Gastrocnemius medialis (tissue), 4 donors: ENCODE results near the gene MYO16. TPM values are rescaled to one million over a fixed set of nuclear protein-coding genes. Genes with fewer than 3 reads are reported as not detected.

Experiments
- ATAC-seq, 2 donors: fragments of 150-250 bp; one replicate each; pipeline ENCODE4 v1.9.1; 2016
- DNase-seq, 2 donors: peaks; one replicate each; pipeline ENCODE4 v3.0.0-alpha.2; 2019
- H3K27ac ChIP-seq, 4 donors: fragments of 200-600 bp; sonication (generic); 1 replicate in 1 of 4; 2 replicates in 3 of 4; pipeline ENCODE4 v1.5.1; 2016 to 2018; ENCODE audit warnings: mild to moderate bottlenecking in 2 of 4, moderate library complexity in 1 of 4
- H3K27me3 ChIP-seq, 3 donors: fragments of 200-600 bp; sonication (generic) in 2 of 3; 1 replicate in 1 of 3; 2 replicates in 2 of 3; pipeline versions ENCODE4 v1.5.1 to v1.6.0; 2016 to 2019; ENCODE audit warnings: mild to moderate bottlenecking in 1 of 3, moderate library complexity in 1 of 3
- H3K36me3 ChIP-seq, 2 donors: fragments of 200-600 bp; sonication (generic) in 1 of 2; one replicate each; pipeline ENCODE4 v1.5.1; 2017 to 2018
- H3K4me1 ChIP-seq, 2 donors: fragments of 200-600 bp; sonication (generic) in 1 of 2; one replicate each; pipeline ENCODE4 v1.5.1; 2016 to 2017; ENCODE audit warnings: mild to moderate bottlenecking in 2 of 2
- H3K4me3 ChIP-seq, 4 donors: fragments of 200-600 bp; sonication (generic) in 3 of 4; 1 replicate in 1 of 4; 2 replicates in 3 of 4; pipeline ENCODE4 v1.5.1; 2016 to 2019; ENCODE audit warnings: mild to moderate bottlenecking in 2 of 4
- H3K9me3 ChIP-seq, 3 donors: fragments of 200-600 bp; sonication (generic) in 2 of 3; 1 replicate in 1 of 3; 2 replicates in 2 of 3; pipeline ENCODE4 v1.5.1; 2016 to 2019
- CTCF ChIP-seq, 5 experiments: fragments of 450-650 bp in 3 of 5; fragments of 200-600 bp in 2 of 5; sonication (generic) in 2 of 5; IDR thresholded peaks in 4 of 5; conservative IDR thresholded peaks in 1 of 5; 1 replicate in 4 of 5; 2 replicates in 1 of 5; pipeline ENCODE4 v1.5.1; 2016 to 2019; ENCODE audit warnings: antibody characterized with exemption in 5 of 5, mild to moderate bottlenecking in 3 of 5, moderate library complexity in 3 of 5
- POLR2A ChIP-seq, 2 donors: fragments of 450-650 bp; IDR thresholded peaks; one replicate each; pipeline ENCODE4 v1.6.1; 2017; ENCODE audit warnings: antibody characterized with exemption in 2 of 2, mild to moderate bottlenecking in 2 of 2, moderate library complexity in 2 of 2
- in situ Hi-C, 4 donors: fragments of 200-750 bp; cut with MboI; loops; one replicate each; pipeline versions ENCODE4 v1.15.0 to v1.8.0; 2017; ENCODE audit warnings: low sequenced_read_pairs in 4 of 4
- intact Hi-C: fragments of 100-400 bp; cut with DNase I; formaldehyde crosslinking; loops from one replicate; pipeline ENCODE4 v1.15.1; 2023; ENCODE audit warnings: low total_unique reads
- total RNA-seq, 4 donors: library from RNA; depleted of rRNA; stranded (reverse); fragments of >200 nt; gene quantifications; one replicate each; pipeline versions ENCODE4 v1.1.0 to v1.2.3, GENCODE V29; 2016

Gene MYO16
- total RNA-seq, 4 donors from 2014 or later, result 0.02 TPM; not detected in 3

GRCh38 chr13:108677806-108678205 is 48.4 kb downstream of the MYO16 start:
- TF ChIP-seq POLR2A (IDR thresholded peaks at IDR 0.05) (no peak), CTCF (IDR thresholded peaks at IDR 0.05 in 4 of 5, conservative IDR thresholded peaks at IDR 0.05 in 1 of 5) (no peak)
- Histone ChIP-seq H3K36me3 (no peaks in the 10 kb centered on the region), H3K4me3 (no peak overlapping the region), H3K4me1 (no peaks in the 10 kb centered on the region), H3K9me3 (no peaks in the 10 kb centered on the region), H3K27ac (no peak overlapping the region), H3K27me3 (no peaks in the 10 kb centered on the region)
- DNase-seq, result no peak
- in situ Hi-C loops, result no loop called here
- ATAC-seq, result no peak
- intact Hi-C loops, result no loop called here

- Histone ChIP-seq H3K9me3 (no peaks in the 10 kb centered on the region), H3K4me1 (no peaks in the 10 kb centered on the region), H3K4me3 (no peak overlapping the region), H3K27me3 (no peaks in the 10 kb centered on the region), H3K36me3 (no peaks in the 10 kb centered on the region), H3K27ac (no peak overlapping the region)
- ATAC-seq (no peak), DNase-seq (no peak)
- in situ Hi-C loops (no loop called here), intact Hi-C loops (no loop called here)
- TF ChIP-seq POLR2A (IDR thresholded peaks at IDR 0.05) (no peak), CTCF (IDR thresholded peaks at IDR 0.05 in 4 of 5, conservative IDR thresholded peaks at IDR 0.05 in 1 of 5) (no peak)
Observed at GRCh38 chr13:108680011-108680410, 50.6 kb downstream of the MYO16 start.

- DNase-seq, result no peak
- in situ Hi-C loops, result no loop called here
- Histone ChIP-seq H3K36me3 (no peaks in the 10 kb centered on the region), H3K4me3 (no peak overlapping the region), H3K27me3 (no peaks in the 10 kb centered on the region), H3K9me3 (no peaks in the 10 kb centered on the region), H3K27ac (no peak overlapping the region), H3K4me1 (no peaks in the 10 kb centered on the region)
- intact Hi-C loops, result no loop called here
- ATAC-seq, result no peak
- TF ChIP-seq CTCF (IDR thresholded peaks at IDR 0.05 in 4 of 5, conservative IDR thresholded peaks at IDR 0.05 in 1 of 5) (no peak), POLR2A (IDR thresholded peaks at IDR 0.05) (no peak)
Observed at GRCh38 chr13:108681986-108682575, 52.7 kb downstream of the MYO16 start.

- ATAC-seq (no peak), DNase-seq (no peak)
- no peak for TF ChIP-seq CTCF (IDR thresholded peaks at IDR 0.05 in 4 of 5, conservative IDR thresholded peaks at IDR 0.05 in 1 of 5)
- TF ChIP-seq POLR2A (IDR thresholded peaks at IDR 0.05), result no peak
- Histone ChIP-seq H3K4me3 (no peak overlapping the region), H3K27me3 (no peaks in the 10 kb centered on the region), H3K9me3 (no peaks in the 10 kb centered on the region), H3K27ac (no peak overlapping the region), H3K4me1 (no peaks in the 10 kb centered on the region), H3K36me3 (no peaks in the 10 kb centered on the region)
- in situ Hi-C loops, result no loop called here
- intact Hi-C loops, result no loop called here
Observed at GRCh38 chr13:108682714-108683113, 53.3 kb downstream of the MYO16 start.

- Histone ChIP-seq H3K9me3 (no peaks in the 10 kb centered on the region), H3K27me3 (no peaks in the 10 kb centered on the region), H3K4me1 (no peaks in the 10 kb centered on the region), H3K4me3 (no peak overlapping the region), H3K36me3 (no peaks in the 10 kb centered on the region), H3K27ac (no peak overlapping the region)
- ATAC-seq (no peak), DNase-seq (no peak)
- in situ Hi-C loops (no loop called here), intact Hi-C loops (no loop called here)
- no peak for TF ChIP-seq POLR2A (IDR thresholded peaks at IDR 0.05)
- TF ChIP-seq CTCF (IDR thresholded peaks at IDR 0.05 in 4 of 5, conservative IDR thresholded peaks at IDR 0.05 in 1 of 5), result no peak
Observed at GRCh38 chr13:108686027-108686426, 56.6 kb downstream of the MYO16 start.
